ENCODE results near the gene PALD1.

PALD1 gene

GRCh38 chr10:70500368-70500767, 21.8 kb downstream of the PALD1 start:
- H3K9me2 ChIP-seq (replicated peaks; ENCODE audit: insufficient read depth, low read length) = no peaks in the 10 kb centered on the region
- peak overlapping the region; percentile 47 for H3K4me2 ChIP-seq (ENCODE audit: low read depth, low read length, poor library complexity, severe bottlenecking)
- peaks cover 41% of the 10 kb centered on the region for H3F3A ChIP-seq (ENCODE audit: insufficient read depth)
- no peaks in the 10 kb centered on the region for H3K9me3 ChIP-seq (ENCODE audit: insufficient read depth, low read length)
- no peak overlapping the region for H2AFZ ChIP-seq (ENCODE audit: low read depth, low read length, severe bottlenecking)
- peaks cover 6% of the 10 kb centered on the region; the same call in 1 of the 2 replicates for H4K20me1 ChIP-seq (ENCODE audit: low read depth, low read length)
- peak overlapping the region; percentile 100 for H3K27ac ChIP-seq (ENCODE audit: low read depth, low read length)
- H3K9ac ChIP-seq (ENCODE audit: low read length) = no peak overlapping the region
- no peak overlapping the region for H3K4me3 ChIP-seq (ENCODE audit: insufficient read depth, low read length, poor library complexity, severe bottlenecking)
- H3K36me3 ChIP-seq (ENCODE audit: low read length) = no peaks in the 10 kb centered on the region
- no peaks in the 10 kb centered on the region for H3K27me3 ChIP-seq (ENCODE audit: low read length)
- peaks cover 100% of the 10 kb centered on the region for H3K79me2 ChIP-seq (ENCODE audit: insufficient read depth, low read length)
- no peak for TF ChIP-seq EZH2phosphoT487 (conservative IDR thresholded peaks at IDR 0.05; ENCODE audit: low read length)
- TF ChIP-seq, protein P1, sequence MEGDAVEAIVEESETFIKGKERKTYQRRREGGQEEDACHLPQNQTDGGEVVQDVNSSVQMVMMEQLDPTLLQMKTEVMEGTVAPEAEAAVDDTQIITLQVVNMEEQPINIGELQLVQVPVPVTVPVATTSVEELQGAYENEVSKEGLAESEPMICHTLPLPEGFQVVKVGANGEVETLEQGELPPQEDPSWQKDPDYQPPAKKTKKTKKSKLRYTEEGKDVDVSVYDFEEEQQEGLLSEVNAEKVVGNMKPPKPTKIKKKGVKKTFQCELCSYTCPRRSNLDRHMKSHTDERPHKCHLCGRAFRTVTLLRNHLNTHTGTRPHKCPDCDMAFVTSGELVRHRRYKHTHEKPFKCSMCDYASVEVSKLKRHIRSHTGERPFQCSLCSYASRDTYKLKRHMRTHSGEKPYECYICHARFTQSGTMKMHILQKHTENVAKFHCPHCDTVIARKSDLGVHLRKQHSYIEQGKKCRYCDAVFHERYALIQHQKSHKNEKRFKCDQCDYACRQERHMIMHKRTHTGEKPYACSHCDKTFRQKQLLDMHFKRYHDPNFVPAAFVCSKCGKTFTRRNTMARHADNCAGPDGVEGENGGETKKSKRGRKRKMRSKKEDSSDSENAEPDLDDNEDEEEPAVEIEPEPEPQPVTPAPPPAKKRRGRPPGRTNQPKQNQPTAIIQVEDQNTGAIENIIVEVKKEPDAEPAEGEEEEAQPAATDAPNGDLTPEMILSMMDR (IDR thresholded peaks at IDR 0.05; ENCODE audit: insufficient read depth, low read length, poor library complexity, severe bottlenecking) = no peak

GRCh38 chr10:70500812-70501301, 22.3 kb downstream of the PALD1 start:
- no peak overlapping the region for H3K9ac ChIP-seq (ENCODE audit: low read length)
- H3K4me2 ChIP-seq (ENCODE audit: low read depth, low read length, poor library complexity, severe bottlenecking) = no peak overlapping the region
- H3F3A ChIP-seq (ENCODE audit: insufficient read depth) = peaks cover 36% of the 10 kb centered on the region
- no peaks in the 10 kb centered on the region for H3K27me3 ChIP-seq (ENCODE audit: low read length)
- no peak for TF ChIP-seq EZH2phosphoT487 (conservative IDR thresholded peaks at IDR 0.05; ENCODE audit: low read length)
- TF ChIP-seq, protein P1 (IDR thresholded peaks at IDR 0.05; ENCODE audit: insufficient read depth, low read length, poor library complexity, severe bottlenecking) = no peak
- H3K36me3 ChIP-seq (ENCODE audit: low read length) = no peaks in the 10 kb centered on the region
- H4K20me1 ChIP-seq (ENCODE audit: low read depth, low read length) = peaks cover 6% of the 10 kb centered on the region; the same call in 1 of the 2 replicates
- H3K4me3 ChIP-seq (ENCODE audit: insufficient read depth, low read length, poor library complexity, severe bottlenecking) = no peak overlapping the region
- H2AFZ ChIP-seq (ENCODE audit: low read depth, low read length, severe bottlenecking) = no peak overlapping the region
- peaks cover 100% of the 10 kb centered on the region for H3K79me2 ChIP-seq (ENCODE audit: insufficient read depth, low read length)
- H3K9me2 ChIP-seq (replicated peaks; ENCODE audit: insufficient read depth, low read length) = no peaks in the 10 kb centered on the region
- no peaks in the 10 kb centered on the region for H3K9me3 ChIP-seq (ENCODE audit: insufficient read depth, low read length)
- peak overlapping the region; percentile 100; the same call in 1 of the 2 replicates for H3K27ac ChIP-seq (ENCODE audit: low read depth, low read length)

DNA sequence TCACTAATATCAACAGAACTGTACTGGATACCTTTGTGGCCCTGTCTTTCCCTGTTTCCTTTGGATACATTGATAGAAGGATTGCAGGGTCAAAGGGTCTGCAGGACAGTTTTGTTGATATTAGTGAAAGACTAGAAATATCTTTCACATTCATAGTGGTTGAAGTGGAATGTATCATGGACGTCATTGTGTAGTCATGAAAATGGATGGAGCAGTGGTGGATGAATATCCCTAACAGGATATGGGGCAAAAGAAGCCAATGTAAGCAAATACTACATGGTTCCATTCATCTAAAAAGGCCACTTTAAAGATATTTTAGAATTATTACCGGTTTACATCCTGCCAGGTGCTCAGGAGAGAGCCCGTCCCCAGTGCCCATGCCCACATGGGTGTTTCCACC, 23.8 kb downstream of the PALD1 start:
- peaks cover 6% of the 10 kb centered on the region; the same call in 1 of the 2 replicates for H4K20me1 ChIP-seq (ENCODE audit: low read depth, low read length)
- peaks cover 31% of the 10 kb centered on the region for H3F3A ChIP-seq (ENCODE audit: insufficient read depth)
- no peaks in the 10 kb centered on the region for H3K9me3 ChIP-seq (ENCODE audit: insufficient read depth, low read length)
- no peaks in the 10 kb centered on the region for H3K36me3 ChIP-seq (ENCODE audit: low read length)
- TF ChIP-seq, protein P1 (IDR thresholded peaks at IDR 0.05; ENCODE audit: insufficient read depth, low read length, poor library complexity, severe bottlenecking) = no peak
- no peak for TF ChIP-seq EZH2phosphoT487 (conservative IDR thresholded peaks at IDR 0.05; ENCODE audit: low read length)
- no peak overlapping the region for H3K4me3 ChIP-seq (ENCODE audit: insufficient read depth, low read length, poor library complexity, severe bottlenecking)
- H2AFZ ChIP-seq (ENCODE audit: low read depth, low read length, severe bottlenecking) = no peak overlapping the region
- H3K79me2 ChIP-seq (ENCODE audit: insufficient read depth, low read length) = peaks cover 95% of the 10 kb centered on the region
- H3K27me3 ChIP-seq (ENCODE audit: low read length) = no peaks in the 10 kb centered on the region
- H3K27ac ChIP-seq (ENCODE audit: low read depth, low read length) = no peak overlapping the region
- no peaks in the 10 kb centered on the region for H3K9me2 ChIP-seq (replicated peaks; ENCODE audit: insufficient read depth, low read length)
- H3K9ac ChIP-seq (ENCODE audit: low read length) = no peak overlapping the region
- H3K4me2 ChIP-seq (ENCODE audit: low read depth, low read length, poor library complexity, severe bottlenecking) = no peak overlapping the region

Measured in SU-DHL-6 (cell line).